EH (cell line): ENCODE data around the gene TRMT44.
A peak's percentile ranks its signal among the peaks of the same experiment; 100 is the strongest.

Experiments
- DNase-seq: peaks from one replicate; pipeline ENCODE4 v3.0.0-alpha.2; 2015; ENCODE audit warnings: low read depth

The TRMT44 gene

GRCh38 chr4:8493484-8493883 lies 52.9 kb downstream of the TRMT44 start:
- no peak for DNase-seq

GRCh38 chr4:8494218-8494617 lies 53.6 kb downstream of the TRMT44 start:
- no peak for DNase-seq

- no peak for DNase-seq
Observed at GRCh38 chr4:8494983-8495548, 54.5 kb downstream of the TRMT44 start.

GRCh38 chr4:8495803-8496202 lies 55.2 kb downstream of the TRMT44 start:
- DNase-seq: peak; percentile 13

- no peak for DNase-seq
Observed at GRCh38 chr4:8497762-8498161, 57.2 kb downstream of the TRMT44 start.

GRCh38 chr4:8500966-8501365 lies 60.4 kb downstream of the TRMT44 start:
- DNase-seq: no peak

GRCh38 chr4:8501781-8502180 lies 61.2 kb downstream of the TRMT44 start:
- no peak for DNase-seq

- no peak for DNase-seq
Observed at GRCh38 chr4:8502371-8502770, 61.8 kb downstream of the TRMT44 start.

- DNase-seq: peak; percentile 33
Observed at GRCh38 chr4:8502836-8503585, 62.4 kb downstream of the TRMT44 start.

GRCh38 chr4:8503801-8504200 lies 63.2 kb downstream of the TRMT44 start:
- DNase-seq: no peak

GRCh38 chr4:8504279-8505007 lies 63.9 kb downstream of the TRMT44 start:
- DNase-seq: no peak

GRCh38 chr4:8505229-8505628 lies 64.7 kb downstream of the TRMT44 start:
- DNase-seq: no peak

GRCh38 chr4:8506006-8506372 lies 65.4 kb downstream of the TRMT44 start:
- DNase-seq: no peak

GRCh38 chr4:8506373-8507195 lies 66.0 kb downstream of the TRMT44 start:
- DNase-seq: peak; percentile 81

- peak; percentile 71 for DNase-seq
Observed at GRCh38 chr4:8507196-8507570, 66.6 kb downstream of the TRMT44 start.

GRCh38 chr4:8507624-8508023 lies 67.0 kb downstream of the TRMT44 start:
- no peak for DNase-seq

- DNase-seq: no peak
Observed at GRCh38 chr4:8508266-8508665, 67.7 kb downstream of the TRMT44 start.

GRCh38 chr4:8508740-8509139 lies 68.2 kb downstream of the TRMT44 start:
- no peak for DNase-seq

- DNase-seq: no peak
Observed at GRCh38 chr4:8509311-8509950, 68.9 kb downstream of the TRMT44 start.

GRCh38 chr4:8510191-8510590 lies 69.6 kb downstream of the TRMT44 start:
- no peak for DNase-seq

- DNase-seq: no peak
Observed at GRCh38 chr4:8510611-8511285, 70.2 kb downstream of the TRMT44 start.
